HG02943 (cell line): ENCODE measurements around the gene RPS6KA3.
"Not testable (repeated sequence)": the region's sequence is repeated elsewhere in the genome, so short reads cannot be mapped to it uniquely, and the experiment has no call there.

Experiments used
- ATAC-seq: cut with Tn5 transposase; IDR thresholded peaks from one replicate; pipeline ENCODE4 v1.9.1; 2021; ENCODE audit warnings: mild to moderate bottlenecking, low read depth, moderate library complexity; ENCODE audit not compliant: unreplicated experiment

RPS6KA3 gene

DNA sequence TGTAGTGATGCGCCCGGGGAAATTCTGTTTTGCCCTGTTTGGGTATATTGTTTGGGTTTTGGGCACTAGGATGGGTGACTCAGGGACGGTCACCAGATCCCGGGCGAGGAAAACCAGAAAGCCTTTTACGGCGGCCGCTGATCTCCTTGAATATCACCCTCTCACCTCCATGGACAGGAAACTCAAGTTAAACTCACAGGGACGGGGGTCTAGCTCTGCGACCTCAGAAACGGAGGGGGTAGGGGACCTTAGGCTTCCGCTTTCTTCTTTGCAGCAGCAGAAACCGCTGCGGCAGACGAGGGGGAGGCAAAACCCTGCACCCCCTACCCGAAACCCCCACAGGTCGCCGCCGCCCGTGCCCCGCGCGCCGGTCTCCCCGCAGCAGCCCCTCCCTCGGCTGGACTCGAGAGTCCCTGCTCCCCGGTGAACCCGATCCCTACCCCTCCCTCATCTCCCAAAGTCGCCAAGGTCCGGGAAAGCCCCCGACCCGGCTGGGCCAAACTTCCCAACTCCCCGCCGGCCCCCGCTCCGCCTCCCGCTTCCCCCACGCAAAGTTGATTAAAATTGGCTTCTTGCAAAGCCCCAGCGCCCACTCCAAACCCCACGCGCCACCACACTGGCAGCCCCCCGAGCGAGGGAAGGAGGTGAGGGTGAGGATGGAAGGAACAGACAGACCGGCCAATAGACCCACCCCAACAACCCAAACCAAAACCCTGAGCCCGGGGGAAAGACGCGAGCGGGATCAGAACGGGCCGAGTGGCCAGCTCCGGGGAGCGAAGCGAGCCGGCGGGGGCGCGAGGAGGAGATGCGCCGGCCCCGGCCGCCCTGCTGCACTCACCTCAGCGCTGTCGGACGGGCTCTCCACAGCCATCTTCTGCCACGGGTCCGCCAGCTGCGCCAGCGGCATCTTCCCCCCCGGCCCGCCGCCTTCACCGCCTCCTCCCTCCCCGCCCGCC lies 705 bp downstream of the RPS6KA3 start:
- peak; percentile 13 for ATAC-seq

DNA sequence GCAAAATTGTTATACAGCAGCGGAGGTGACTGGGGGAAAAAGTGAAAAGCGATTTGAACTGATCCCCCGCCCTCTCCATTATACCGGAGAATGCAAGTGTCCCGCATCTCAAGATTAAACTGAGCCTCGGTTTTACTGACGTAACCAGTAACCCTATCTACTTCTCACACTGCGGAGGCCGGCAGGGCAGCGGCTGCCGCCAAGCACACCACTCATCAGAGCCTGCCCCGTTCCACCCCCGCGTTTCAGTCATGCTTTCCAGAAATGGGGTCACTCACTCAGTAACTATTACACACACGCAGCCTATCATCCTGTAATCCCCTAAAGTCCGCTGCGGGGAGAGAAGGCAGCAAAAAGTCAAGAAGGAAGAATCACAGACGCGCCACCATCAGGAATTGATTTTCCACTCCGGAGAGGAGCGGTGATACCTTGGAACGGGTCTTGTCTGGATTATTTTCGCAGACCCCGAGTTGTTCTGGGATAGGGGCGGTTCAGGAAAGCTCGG lies 1.4 kb downstream of the RPS6KA3 start:
- ATAC-seq: no peak

DNA sequence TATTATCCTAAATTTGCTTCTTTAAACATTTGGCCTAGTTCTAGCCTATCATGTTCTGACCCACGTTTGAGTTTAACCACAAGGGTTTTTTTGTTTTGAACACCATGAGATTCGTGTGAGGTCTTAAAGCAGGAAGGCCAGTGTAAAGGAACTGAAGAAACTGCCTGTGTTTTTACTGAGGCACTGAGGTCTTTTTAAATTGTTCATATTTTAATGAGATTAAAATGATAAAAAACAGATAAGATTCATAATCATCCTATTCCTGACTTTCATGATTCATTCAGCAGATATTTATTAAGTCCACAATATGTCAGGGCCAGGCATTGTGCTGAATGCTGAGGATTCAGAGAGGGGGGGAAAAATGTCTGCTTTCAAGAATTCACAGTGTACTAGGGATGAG lies 3.2 kb downstream of the RPS6KA3 start:
- no peak for ATAC-seq

DNA sequence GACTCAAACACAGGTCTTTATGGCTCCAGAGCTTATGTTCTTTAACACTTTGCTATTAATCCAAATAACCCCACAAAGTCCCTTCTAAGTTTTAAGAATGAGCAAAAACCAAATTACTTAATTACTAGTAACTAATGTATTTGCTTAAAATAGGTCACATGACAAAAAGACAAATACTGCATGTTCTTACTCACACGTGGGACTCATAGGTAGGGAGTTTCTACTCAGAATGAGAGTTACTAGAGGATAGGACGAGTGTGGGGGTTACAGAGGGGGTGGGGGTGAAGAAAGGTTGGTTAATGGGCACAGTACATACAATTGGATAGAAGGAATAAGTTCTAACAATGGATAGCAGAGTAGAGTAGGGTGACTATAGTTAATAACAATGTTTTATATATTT lies 5.8 kb downstream of the RPS6KA3 start:
- ATAC-seq: no peak

DNA sequence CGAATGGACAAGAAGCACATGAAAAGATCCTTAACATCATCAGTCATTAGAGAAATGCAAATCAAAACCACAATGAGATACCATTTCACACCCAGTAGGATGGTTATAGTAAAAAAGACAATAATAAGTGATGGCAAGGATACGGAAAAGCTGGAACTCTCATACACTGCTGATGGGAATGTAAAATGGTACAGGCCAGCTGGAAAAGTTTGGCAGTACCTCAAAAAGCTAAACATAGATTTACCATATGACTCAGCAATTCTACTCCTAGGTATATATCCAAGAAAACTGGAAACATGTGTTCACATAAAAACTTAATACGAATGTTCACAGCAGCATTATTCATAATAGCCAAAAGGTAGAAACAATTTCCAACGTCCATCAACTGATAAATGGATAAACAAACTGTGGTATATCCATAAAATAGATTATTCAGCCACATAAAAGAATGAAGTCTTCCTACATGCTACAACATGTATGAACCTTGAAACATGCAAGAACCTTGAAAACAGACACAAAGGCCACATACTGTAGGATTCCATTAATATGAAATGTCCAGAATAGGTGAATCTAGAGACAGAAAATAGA lies 11.9 kb downstream of the RPS6KA3 start:
- ATAC-seq: no peak

DNA sequence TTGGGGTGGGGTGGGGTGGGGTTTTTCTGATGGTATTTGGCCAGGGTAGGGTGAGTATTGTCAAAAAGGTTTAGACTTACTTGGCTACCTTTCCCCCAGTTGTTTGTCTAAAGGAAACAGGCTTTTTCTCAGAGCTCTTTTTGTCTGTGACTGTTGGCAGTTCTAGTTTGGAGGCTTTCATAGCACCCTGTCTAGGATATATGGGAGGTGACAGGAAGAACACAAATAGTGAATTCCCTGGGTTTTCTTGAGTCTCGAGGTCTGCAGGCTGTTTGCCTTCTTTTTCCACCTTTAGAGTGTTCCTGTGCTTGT lies 13.5 kb downstream of the RPS6KA3 start:
- ATAC-seq: no peak

DNA sequence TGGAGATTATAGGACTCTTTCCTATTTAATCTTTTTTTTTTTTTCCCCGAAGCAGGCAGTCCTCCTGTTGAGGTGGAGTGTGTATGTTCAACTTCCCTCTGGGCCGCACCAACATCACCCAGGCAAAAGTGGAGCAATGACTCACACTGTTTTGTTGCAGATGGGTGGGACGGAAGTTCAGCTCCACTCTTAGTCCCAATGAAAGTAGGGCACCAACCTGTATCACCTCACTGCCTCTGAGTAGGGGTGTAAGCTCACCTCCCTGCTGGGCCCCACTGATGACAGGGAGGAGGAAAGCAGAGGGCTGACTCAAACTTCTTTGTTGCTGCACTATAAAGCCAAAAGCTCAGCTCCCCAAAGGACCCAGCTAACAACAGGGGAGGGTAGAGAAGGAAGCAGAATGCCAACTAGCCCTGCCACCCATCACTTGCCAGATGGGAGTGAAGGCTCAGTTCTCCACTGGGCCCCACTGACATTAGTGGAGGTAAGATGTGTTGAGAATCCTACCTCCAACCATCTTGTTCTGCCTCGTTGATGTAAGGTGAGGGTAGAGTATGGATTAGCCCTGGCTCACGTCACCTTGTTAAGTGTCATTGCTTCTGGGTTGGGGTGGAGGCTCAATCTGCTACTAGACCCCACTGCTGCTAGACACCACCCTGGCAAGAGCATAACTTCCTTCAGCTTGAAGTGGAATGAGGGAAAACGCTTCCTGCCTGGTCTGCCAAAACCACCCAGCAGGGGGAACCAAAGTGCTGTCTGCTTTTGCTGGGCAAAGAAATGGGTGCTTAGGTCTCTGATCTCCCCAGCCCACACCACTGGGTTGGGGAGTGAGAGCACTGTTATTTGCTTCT lies 14.1 kb downstream of the RPS6KA3 start:
- peak; percentile 67 for ATAC-seq

DNA sequence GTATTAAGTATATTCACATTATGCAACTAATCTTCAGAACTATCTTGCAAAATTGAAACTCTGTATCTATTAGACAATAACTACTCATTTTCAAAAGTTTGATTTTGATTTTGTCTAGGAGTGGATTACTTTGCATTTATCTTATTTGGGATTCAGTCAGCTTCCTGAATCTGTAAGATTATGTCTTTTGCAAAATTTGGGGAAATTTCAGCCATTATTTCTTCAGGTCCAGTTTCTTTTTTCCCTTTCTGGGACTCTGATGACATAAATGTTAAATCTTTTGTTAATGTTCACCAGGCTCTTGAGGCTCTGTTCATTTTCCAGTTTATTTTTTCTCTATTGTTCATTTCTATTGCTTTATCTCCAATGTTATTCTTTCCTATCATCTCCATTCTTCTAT lies 15.0 kb downstream of the RPS6KA3 start:
- no peak for ATAC-seq

DNA sequence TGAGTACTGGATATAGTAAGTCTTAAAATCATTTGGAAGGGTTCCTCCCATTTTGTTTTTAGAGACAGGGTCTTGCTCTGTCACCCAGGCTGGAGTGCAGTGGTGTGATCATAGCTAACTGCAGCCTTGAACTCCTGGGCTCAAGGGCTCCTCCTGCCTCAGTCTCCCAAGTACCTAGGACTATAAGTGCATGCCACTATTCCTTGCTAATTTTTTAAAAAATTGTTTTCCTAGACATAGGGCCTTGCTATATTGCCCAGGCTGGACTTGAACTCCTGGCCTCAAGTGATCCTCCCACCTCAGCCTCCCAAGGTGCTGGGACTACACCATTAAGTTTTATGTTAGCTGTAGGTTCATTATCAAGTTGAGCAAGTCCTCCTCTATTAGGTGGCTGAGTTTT lies 16.6 kb downstream of the RPS6KA3 start:
- not testable (repeated sequence) for ATAC-seq

DNA sequence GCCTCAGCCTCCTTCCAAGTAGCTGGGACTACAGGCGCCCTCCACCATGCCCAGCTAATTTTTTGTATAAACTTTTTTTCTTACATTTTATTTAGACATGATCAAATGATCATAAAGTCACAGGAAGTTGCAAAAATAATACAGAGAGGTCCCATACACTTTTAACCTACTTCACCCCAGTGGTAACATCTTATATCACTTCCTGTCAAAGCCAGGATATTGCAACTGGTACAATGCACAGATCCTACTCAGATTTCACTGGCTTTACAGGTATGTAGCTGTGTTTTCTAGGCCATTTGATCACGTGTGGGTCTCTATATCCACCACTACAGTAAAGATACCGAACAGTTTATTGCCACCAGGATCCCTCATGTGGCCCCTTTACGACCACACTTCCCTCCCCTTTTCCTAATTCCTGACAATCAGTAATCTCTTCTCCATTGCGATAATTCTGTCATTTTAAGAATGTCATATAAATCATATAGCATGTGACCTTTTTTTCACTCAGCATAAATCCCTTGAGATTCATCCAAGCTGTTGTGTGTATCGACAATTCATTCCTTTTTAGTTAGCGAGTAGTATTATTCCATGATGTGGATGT lies 18.0 kb downstream of the RPS6KA3 start:
- ATAC-seq: no peak

DNA sequence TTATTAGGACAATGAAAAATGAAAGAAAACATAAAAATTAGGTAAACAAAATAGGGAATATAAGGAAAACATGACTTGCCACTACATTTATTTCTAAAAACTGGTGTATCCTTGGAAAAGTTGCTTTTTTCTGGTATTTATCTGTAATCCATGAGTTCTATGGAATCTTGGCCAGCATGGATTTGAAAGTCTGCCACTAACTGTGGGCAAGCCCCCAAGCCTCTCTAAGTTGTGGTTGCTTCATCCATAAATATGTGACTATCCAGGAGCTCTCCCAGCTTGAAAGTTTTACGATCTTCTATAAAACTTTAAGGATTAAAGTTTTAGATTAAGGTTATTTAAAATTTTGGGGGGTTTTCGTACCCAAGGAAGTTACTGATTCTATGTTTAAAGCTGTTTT lies 21.8 kb downstream of the RPS6KA3 start:
- no peak for ATAC-seq

DNA sequence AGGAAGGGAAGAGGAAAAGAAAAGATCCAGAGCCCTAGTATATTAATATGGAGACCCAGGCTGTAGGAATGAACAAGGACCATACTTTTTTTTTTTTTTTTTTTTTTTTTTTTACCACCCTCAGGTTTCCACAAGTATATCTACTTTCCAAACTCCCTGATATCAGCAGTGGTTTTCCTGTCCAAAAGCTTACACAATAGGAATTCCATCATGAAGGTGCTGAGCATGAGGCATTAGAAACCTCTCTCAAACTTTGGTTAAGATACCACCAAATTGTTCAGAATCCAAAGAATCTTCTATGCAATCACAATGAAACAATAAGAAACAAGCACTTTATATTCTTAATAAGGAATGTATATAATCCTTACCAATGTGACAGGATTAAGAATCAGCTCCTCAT lies 26.5 kb downstream of the RPS6KA3 start:
- ATAC-seq: no peak

DNA sequence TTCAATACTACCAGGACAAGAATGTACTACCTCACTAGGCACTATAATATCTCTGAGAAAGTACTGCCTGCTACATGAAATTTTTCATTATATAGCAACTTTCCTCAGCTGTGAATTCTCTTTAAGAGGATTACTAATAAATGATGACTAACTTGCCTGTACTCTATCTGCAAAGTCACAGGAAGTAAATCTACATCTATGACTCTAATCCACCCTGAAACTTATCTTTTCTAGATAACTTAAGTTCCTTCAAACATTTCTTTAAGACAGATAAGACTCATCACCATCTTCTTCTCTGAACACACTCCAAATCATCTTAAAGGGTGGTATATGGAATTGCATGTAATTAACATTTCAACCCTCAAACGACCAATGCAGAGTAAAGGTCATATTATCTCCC lies 28.8 kb downstream of the RPS6KA3 start:
- ATAC-seq: no peak

DNA sequence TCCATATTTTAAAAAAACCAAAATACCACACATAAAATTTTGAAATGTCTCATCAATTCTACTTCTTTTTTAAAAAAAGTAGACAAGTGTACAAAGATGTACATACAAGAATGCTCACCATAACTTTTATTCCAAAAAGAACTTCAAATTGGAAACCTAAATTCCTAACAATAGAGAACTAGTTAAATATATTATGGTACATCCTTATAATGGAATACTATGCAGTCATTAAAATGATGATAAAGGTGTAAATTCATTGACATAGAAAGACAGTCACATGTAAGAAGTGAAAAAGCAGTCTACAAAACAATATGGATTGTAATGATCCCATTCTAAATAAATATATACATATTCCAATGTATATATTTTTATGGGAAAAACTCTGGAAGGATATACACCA lies 31.0 kb downstream of the RPS6KA3 start:
- no peak for ATAC-seq

DNA sequence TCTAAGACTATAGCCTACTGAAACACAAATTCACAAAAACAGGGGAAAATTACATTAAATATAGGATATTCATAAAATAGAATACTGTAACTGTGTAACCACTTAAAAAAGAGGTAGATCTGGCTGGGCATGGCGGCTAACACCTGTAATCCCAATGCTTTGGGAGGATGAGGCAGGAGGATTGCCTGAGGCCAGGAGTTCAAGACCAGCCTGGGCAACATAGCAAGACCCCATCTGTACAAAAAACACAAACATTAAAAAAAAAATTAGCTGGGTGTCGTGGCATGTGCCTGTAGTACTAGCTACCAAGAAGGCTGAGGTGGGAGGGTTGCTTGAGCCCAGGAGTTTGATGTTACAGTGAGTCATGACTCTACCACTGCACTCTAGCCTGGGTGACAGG lies 33.4 kb downstream of the RPS6KA3 start:
- ATAC-seq: no peak

DNA sequence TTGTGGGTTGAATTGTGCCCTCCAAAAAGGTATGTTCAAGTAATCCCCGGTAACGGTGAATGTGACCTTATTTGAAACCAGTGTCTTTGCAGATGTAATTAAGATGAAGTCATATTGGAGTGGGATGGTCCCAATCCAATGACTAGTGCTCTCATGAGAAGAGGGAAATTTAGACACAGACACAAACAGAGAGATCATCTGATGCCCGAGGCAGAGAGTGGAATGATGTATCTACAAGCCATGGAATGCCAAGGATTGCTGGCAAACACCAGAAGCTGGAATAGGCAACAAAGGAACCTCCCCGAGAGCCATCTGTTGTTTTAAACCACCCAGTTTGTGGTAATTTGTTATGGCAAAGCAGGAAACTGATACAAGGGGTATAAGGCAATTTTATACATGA lies 35.1 kb downstream of the RPS6KA3 start:
- ATAC-seq: no peak

DNA sequence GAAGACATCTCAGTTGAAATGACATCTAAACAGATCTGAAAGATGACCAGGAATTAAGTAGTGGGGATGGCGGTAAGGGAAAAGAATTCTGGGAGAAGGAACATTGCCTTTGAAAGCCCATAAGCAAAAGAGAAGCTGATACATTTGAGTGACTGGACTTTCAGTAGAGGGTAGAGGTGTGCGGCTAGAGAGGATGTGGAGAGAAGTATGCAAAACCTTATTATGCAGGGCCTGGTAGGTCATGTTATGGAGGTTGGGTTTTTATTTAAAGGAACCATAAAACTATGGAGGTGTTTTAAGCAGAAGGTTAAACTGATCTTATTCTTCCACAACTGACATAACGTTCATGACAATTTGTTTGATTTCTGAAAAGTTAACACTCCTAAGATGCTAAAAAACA lies 36.3 kb downstream of the RPS6KA3 start:
- peak; percentile 61 for ATAC-seq

DNA sequence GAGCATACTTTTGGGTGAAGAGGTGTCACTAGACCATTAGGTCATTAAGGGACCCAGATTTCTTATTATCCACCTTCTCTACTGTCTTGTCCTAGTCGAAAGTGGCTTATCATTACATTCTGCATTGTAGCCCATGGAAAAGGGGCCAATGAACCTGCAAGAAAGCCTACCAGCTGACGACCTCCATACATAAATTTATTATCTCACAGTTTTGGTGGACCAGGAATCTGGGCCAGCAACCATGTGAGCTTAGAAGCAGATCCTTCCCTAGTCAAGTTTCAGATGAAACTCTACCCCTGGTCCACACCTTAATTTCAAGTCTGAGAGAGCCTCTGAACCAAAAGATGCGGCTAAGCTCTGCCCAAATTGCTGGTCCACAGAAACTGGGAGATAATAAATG lies 37.6 kb downstream of the RPS6KA3 start:
- no peak for ATAC-seq

DNA sequence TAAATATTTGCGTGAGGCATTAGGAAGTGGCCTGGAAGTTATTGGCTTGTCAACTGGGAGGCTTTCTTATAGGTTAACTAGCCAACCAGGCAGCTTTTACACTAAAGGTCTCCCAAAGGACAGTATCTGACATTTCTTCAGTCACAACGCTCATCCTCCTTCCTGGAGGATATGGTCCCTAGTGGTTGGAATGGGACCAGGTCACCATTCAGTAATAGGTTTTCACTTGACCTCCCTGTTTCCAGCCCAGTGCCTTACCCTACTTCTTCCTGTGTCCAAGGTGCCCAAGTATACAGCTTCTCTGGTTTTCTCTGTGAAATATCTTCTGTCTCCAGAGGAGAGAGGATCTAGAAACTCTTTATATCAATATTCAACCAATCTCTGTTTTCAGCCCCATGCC lies 38.5 kb downstream of the RPS6KA3 start:
- ATAC-seq: no peak

DNA sequence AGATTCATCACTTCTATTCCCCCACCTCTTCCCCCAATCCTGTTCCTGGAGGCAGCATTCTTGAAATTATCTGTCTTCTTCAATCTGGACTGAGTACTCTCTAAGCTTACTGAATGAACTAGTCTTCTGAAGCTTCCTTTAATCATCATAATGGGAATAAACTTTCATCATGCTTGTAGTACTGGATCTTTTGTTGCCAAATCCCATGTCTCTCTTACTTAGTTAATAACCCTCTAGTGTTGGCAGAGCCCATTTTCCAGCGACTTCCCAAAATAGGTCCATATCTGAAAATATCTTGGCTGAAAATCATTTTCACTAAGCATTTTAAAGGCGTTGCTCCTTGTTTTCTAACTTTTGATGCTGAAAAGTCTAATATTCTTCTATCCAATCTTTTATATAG lies 39.6 kb downstream of the RPS6KA3 start:
- no peak for ATAC-seq

DNA sequence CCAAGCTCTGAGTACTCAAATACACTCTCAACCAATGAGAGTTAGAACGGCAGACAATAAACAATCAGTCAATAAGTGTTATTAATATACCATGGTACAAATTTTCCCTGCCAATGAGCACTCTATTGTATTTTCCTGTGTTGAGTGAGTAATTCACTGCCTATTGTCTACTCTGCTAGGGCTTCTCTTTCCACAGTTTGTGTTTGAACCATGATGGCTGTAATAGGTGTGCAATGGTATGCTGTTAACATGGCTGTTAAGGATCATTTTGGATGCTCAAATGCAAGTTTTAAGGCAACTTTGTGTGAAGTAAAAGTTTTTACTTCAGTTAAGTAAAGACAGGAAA lies 41.2 kb downstream of the RPS6KA3 start:
- no peak for ATAC-seq
